ENCODE data around the gene FKBP2.

FKBP2 gene

DNA sequence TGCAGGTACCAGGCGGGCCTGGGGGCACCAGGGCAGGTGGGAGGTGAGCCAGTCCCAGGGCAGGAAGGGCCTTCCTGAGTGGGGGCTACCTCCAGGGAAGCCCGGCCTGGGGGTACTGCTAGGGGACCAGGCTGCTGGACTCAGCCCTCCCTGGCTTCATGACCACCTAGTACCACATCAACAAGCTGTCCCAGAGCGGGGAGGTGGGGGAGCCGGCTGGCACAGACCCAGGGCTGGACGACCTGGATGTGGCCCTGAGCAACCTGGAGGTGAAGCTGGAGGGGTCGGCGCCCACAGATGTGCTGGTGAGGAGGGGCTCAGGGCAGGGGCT is 21.6 kb upstream of the FKBP2 start:
- no peak for DNase-seq (ENCODE audit: low spot score)

DNA sequence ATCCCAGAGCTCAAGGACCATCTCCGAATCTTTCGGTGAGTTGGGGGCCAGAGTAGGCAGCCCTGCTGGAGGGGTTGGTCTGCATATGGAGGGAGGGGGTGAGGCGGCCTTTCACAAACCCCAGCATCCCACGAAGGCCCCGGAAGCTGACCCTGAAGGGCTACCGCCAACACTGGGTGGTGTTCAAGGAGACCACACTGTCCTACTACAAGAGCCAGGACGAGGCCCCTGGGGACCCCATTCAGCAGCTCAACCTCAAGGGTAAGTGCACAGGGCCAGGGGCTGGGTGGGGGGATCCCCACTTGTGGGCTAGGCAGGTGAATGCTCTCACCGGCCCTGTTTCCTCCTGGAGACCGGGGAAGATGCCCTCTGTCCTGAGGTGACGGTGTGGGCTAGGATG is 21.1 kb upstream of the FKBP2 start:
- no peak for DNase-seq (ENCODE audit: low spot score)

DNA sequence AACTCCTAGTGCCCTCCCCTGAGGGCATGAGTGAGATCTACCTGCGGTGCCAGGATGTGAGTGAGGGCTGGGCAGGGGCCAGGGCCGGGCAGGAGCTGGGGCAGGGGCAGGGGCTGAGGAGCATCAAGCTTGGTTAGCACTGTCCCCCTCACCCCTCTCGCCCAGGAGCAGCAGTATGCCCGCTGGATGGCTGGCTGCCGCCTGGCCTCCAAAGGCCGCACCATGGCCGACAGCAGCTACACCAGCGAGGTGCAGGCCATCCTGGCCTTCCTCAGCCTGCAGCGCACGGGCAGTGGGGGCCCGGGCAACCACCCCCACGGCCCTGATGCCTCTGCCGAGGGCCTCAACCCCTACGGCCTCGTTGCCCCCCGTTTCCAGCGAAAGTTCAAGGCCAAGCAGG is 20.6 kb upstream of the FKBP2 start:
- no peak for DNase-seq (ENCODE audit: low spot score)

DNA sequence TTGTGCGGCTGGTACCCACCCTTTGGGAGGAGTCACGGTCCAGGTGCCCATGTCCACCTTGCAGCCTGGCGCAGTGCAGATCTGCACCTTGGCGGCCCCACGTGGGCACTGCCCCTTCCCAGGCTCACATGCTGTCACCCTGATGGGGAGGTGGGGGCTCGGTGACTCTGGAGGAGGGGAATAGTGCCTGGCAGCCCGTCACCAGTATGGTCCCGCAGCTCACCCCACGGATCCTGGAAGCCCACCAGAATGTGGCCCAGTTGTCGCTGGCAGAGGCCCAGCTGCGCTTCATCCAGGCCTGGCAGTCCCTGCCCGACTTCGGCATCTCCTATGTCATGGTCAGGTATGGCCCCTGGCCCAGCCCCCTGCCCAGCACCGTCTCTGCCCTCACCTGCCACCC is 20.1 kb upstream of the FKBP2 start:
- DNase-seq (ENCODE audit: low spot score), result no peak

DNA sequence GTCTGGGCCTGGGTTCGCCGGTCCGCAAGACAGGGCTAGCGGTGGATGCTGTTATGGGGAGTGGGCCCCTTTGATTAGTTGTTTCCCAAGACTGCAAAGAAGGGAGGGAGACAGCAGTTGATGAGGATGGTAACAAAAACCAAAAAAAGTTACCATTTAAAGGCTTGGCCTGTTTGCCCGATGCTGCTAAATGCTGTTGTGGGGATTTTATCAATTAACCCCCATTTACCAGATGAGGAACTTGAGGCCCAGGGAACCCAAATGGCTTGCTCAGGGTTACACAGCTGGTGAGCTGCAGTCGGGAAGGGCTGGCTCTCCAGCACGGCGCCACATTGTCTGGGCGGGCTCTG is 18.3 kb upstream of the FKBP2 start:
- DNase-seq (ENCODE audit: low spot score), result no peak

DNA sequence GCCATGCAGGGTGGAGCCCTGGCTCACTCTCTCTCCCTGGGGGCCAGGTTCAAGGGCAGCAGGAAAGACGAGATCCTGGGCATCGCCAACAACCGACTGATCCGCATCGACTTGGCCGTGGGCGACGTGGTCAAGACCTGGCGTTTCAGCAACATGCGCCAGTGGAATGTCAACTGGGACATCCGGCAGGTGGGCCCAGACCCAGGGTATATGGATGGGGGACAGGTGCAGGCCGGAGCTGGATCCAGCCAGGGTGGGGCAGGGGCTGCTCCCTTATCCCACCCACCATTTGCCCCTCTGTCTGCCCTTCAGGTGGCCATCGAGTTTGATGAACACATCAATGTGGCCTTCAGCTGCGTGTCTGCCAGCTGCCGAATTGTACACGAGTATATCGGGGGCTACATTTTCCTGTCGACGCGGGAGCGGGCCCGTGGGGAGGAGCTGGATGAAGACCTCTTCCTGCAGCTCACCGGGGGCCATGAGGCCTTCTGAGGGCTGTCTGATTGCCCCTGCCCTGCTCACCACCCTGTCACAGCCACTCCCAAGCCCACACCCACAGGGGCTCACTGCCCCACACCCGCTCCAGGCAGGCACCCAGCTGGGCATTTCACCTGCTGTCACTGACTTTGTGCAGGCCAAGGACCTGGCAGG is 17.8 kb upstream of the FKBP2 start:
- DNase-seq (ENCODE audit: low spot score), result no peak

DNA sequence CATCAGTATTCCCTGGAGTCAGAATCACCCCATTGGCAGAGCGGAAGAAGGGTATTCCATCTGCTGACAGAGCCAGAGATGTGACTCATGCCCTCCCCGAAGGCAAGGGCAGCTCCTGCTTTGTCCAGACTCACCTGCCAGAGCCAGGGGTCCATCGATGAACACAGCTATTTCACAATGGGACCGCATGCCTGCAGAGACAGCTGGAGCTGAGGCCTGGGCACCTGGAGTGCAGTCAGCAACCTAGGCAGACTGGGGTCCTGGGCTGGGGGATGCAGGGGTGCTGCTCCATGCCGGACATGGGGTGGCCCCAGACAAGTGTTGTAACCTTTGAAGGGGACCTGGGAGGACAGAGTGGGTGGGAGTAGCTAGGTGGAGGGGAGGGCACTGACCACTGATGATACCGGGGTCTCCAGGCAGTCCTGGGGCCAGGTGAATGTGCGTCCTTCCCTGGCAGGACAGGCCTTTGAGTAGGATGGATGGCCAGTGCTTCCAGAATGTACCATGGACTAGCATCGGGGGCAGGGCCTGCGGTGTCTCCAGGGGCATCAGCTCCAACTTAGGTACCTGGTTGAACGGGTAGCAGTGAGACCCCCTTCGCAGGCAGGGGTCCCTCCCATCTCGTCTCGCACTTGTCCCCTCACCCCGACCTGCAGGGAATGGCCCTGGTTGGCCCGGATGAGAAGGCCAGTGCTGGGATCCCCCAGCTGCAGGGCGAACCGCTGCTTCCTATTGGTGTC is 16.6 kb upstream of the FKBP2 start:
- no peak for DNase-seq (ENCODE audit: low spot score)

DNA sequence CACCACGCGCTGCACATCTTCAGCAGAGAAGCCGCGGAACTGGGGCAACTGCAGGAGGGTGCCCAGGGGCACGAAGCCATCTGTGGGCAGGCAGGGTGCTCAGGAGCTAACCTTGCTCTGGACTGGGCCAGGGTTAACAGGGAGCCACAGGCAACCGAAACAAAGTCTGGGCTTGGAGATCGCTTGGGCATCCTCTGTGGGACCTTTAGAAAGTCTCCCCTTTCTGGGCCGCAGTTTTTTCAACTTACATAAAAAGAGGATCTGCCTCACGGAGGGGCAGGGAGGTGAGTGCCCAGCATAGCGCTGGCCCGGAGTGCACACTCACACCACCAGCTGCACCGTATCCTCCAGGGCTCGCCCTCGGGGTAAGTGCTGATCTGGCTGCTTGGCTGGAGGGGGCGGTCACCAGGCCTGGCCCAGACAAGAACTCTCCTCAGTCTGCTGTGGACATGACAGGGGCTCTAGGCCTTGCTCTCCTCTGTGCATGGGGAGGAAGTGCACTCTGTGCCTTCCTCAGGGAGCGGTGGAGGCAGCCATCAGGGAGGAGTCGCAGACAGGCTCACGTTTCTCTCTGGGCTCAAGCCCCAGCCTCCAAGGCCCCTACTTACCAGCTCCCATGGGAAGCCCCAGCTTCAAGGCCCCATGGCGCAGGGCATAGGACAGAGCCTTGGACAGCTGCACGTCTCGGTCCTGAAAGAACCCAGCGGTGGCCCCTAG is 15.8 kb upstream of the FKBP2 start:
- no peak for DNase-seq (ENCODE audit: low spot score)

DNA sequence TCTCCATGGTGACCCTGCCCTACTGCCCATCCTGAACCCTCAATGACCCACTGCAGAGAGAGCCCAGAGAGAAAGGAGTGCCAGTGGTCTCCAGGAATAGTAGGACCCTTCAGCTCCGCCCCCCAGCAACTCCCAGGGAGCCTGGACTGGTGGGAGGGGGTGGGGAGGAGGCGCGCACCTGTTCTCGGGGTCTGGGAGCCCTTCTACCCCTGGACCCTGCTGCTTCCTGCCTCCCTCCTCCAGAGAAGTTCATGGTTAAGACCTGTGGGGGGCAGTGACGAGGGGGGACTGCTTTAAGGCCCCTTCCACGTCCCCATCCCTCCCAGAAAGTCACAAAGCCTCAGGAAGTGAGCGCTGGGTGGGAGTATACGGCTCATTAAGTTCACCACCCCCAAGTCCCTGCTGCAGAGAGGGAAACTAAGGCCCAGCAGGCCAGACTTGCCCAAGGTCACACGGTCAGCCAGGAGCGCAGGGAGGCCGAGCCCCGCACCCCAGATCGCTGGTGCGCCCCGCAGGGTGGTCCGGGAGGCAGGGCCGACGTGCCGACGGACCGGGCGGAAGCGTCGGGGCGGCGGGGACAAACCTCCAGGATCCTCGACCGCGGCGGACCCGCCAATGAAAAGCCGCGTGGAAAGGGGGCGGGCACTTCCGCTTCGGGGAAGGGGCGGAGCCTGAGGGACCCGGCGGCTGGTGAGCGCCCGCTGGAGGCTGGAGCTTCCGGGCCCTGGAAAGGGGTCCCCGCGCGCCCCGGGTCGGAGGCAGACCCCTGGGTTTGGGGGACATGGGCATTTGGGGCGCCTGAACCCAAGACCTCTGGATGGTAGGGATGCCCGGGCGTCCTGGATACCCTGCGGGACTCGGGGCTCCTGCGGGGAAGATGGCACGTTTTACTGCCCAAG is 15.0 kb upstream of the FKBP2 start, which contains the start of the genes NUDT22 and TRPT1:
NUDT22 (plus strand) TSS at position 667 of the 899 bp plus-strand sequence. CDS start 379 bp downstream, outside the sequence.
TRPT1 (minus strand) TSS at position 579 of the 899 bp plus-strand sequence; CDS start at position 253, 326 bp downstream.
- DNase-seq (ENCODE audit: low spot score), result peak; percentile 82

DNA sequence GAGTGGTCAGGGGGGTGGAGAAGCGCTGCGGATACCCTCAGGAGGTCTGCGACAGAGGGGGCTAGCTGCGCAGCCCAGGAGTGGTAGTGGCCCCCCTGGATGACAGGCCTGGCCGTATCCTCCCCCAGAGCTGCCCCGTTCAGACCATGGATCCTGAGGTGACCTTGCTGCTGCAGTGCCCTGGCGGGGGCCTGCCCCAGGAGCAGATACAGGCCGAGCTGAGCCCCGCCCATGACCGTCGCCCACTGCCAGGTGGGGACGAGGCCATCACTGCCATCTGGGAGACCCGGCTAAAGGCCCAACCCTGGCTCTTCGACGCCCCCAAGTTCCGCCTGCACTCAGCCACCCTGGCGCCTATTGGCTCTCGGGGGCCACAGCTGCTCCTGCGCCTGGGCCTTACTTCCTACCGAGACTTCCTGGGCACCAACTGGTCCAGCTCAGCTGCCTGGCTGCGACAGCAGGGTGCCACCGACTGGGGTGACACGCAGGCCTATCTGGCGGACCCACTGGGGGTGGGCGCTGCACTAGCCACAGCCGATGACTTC is 14.3 kb upstream of the FKBP2 start:
- DNase-seq (ENCODE audit: low spot score), result no peak

DNA sequence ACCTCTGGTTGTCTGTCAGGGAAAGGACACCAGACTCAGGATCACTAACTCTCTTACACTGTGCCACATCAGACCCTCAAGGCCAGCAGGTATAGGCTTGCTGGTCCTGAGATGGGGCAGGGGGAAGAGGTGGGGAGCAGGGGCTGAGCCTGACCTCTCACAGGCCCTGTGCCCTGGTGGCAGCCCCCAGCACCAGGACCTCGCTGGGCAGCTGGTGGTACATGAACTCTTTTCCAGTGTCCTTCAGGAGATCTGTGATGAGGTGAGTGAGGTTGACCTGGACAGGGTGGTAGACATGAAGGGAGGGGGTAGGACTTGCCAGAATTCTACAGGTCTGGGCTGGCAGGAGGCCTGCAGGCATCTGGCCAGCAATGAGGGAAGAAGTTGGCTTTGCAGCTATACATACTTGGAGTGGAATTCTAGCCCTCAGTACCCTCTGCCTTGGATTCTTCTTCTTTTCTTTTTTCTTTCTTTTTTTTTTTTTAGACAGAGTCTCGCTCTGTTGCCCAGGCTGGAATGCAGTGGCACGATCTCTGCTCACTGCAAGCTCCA is 13.4 kb upstream of the FKBP2 start:
- DNase-seq (ENCODE audit: low spot score), result no peak

DNA sequence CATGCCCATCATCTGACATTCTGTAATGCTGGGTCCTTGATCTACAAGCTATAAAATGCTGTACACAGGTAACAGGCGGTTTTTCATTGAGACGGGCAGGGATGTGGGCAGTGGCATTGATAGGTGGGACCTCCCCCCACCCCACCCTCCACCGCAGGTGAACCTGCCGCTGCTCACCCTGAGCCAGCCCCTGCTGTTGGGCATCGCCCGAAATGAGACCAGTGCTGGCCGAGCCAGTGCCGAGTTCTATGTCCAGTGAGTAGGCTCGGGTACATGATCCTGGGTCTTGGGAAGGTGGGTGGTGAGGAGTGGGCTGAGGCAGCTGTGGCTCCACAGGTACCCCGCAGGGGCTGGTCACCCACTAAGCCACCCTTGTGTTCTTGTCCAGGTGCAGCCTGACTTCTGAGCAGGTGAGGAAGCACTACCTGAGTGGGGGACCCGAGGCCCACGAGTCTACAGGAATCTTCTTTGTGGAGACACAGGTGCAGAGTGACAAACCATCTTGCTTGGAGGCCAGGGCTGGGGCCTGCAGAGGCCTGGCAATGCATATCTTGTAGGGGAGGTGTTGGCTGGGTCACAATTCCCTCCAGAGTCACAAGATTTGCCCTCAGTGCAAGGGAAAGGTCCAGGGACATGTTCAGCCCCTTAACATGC is 11.7 kb upstream of the FKBP2 start:
- DNase-seq (ENCODE audit: low spot score), result no peak

DNA sequence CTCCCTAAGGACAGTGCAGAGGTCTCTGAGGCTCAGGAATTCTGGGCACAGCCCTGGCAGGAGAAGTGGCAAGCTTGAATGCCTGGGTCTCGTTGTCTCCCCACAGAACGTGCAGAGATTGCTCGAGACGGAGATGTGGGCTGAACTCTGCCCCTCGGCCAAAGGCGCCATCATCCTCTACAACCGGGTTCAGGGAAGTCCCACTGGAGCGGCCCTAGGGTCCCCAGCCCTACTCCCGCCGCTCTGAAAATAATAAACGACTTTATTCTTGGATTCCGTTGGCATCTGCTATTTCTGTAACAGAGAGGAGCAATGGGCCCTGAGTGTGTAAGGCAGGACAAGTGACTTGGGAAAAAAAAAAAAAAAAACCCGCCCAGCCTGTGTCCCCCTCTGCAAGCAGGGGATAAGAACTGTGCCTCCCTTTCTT is 11.1 kb upstream of the FKBP2 start:
- DNase-seq (ENCODE audit: low spot score), result no peak

DNA sequence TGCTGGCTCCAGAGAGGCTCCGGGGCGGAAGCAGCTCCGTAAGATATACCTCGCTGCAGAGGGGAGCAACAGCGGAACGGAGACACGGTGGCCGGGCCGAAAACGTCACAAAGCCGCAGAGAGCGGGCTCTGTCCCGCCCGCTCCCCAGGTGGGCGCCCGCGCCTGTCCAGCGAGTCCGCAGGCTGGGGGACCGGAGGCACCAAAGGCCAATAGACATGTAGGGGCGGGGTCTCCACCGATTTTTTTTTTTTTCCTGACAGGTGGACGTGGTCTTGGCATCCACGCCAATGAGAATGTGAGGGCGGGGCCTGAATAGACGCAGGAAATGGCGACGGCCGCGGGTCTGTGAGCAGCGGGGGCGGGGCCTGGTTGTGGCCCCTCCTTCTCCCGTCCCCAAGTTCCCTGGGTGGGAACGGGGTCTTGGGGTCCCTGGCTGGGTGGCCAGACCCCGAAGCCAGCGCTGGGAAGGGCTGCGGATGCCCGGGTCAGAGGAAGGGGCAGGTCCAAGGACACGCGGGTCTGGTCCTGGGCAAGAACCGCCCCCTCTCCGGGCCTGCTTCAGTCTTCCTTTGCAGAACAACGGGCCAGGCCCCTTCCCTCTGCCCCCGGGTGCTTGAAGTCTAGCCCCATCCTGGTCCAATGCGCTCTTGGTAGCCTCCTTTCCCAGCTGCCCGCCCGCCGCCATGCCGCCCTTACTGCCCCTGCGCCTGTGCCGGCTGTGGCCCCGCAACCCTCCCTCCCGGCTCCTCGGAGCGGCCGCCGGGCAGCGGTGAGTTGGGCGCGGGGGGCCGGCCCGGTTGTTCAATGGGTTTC is 10.5 kb upstream of the FKBP2 start, which contains the start of gene DNAJC4:
DNAJC4 (plus strand) TSS at position 378 of the 814 bp plus-strand sequence; CDS start at position 685, 307 bp downstream.
- peak; percentile 74 for DNase-seq (ENCODE audit: low spot score)

DNA sequence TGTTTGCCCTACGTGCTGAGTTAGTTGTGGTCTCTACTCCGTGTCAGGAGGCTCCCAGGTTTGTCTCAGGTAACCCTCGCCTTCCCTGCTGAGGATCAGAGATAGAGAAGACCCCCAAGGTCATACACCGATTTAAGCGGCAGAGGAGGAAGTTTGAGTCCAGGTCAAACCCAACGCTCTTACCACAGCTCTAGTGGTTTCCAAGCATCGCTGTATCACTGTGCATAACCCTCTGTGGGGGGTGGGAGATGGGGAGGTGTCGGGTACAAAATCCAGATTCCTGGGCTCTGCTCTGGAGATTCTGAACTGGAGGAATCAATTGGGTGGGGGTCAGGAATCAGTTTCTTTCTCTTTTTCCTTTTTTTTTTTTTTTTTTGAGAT is 9.9 kb upstream of the FKBP2 start:
- no peak for DNase-seq (ENCODE audit: low spot score)

DNA sequence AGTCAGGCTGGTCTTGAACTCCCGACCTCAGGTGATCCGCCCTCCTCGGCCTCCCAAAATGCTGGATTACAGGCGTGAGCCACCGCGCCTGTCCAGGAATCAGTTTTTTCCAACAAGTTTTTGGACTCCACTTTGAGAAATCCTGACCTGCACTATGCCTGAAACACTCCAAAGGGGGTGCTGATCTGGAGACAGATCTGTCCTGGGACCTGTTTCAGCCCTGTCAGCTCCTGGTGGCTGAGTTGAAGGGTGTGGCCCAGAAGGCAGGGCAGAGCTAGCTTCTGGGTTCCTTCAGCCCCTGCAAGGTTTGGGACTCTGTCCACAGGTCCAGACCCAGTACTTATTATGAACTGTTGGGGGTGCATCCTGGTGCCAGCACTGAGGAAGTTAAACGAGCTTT is 9.3 kb upstream of the FKBP2 start:
- no peak for DNase-seq (ENCODE audit: low spot score)

DNA sequence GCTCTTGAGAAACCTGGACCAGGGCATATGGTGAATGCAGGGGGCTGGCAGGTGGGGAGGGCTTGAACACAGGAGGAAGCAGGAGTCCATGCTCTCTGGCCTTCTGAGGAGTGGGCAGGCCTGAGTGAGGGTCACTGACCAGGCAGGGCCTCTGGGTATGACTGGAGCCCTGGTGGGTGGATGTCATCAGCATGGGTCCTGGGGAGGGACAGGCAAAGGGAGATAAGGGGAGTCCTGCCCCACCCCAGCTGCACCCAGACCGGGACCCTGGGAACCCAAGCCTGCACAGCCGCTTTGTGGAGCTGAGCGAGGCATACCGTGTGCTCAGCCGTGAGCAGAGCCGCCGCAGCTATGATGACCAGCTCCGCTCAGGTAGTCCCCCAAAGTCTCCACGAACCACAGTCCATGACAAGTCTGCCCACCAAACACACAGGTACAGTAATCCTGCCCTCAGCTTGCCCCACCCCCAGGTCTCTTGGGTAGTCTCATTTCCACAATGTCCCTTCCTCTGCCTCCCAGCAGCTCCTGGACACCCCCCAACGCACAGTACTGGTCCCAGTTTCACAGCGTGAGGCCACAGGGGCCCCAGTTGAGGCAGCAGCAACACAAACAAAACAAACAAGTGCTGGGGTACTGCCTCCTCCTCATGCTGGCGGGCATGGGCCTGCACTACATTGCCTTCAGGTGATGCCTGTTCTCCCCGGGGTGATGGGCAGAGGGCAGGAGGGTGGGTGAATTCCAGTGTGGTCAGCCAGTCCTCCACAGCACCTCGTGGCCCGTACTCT is 8.5 kb upstream of the FKBP2 start:
- no peak for DNase-seq (ENCODE audit: low spot score)

DNA sequence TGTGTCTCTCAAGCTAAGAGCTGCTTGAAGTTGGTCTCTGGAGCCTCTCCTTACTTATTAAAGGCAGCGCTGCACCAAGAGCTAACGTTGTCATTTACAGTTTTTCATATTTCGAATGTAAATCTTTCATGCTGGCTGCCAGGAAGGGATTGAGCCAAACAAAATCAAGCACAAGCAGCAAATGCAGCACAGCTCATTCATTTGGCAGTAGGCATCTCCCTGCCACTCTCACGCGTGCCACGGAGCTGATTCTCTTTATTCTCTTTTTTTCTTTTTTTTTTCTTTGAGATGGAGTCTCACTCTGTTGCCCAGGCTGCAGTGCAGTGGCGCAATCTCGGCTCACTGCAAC is 8.0 kb upstream of the FKBP2 start:
- DNase-seq (ENCODE audit: low spot score), result no peak

DNA sequence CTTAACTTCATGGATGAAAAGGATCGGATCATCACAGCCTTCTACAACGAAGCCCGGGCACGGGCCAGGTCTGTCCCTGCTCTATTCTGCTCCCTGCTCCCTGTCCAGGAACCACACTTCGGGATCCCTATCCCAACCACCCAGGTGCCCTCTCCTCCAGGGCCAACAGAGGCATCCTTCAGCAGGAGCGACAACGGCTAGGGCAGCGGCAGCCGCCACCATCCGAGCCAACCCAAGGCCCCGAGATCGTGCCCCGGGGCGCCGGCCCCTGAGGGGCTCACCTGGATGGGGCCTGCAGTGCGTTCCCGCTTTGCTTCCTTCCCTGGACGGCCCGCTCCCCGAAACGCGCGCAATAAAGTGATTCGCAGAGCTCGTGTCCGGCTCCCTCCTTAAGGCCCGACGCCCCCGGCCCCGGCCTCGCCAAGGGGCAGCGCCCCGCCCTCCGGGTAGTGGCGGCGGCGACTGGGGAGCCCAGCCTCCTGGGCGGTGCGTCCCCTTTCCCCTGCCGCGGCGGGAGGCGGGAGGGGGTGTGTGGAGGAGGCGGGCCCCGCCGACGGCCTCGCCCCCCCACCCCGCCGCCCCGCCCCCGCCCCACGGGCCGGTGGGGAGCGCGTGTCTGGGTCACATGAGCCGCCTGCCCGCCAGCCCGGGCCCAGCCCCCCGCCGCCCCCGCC is 6.8 kb upstream of the FKBP2 start, which contains the start of gene VEGFB:
VEGFB (plus strand) TSS at position 672 of the 674 bp plus-strand sequence. CDS start 250 bp downstream, outside the sequence.
- DNase-seq (ENCODE audit: low spot score), result no peak
